A673 (cell line): ENCODE results near the gene NRP2.

Experiments used
- EZH2 ChIP-seq: fragments of 200-600 bp; sonication (generic); IDR thresholded peaks from 2 replicates; pipeline ENCODE4 v1.6.1; 2017; ENCODE audit warnings: borderline replicate concordance, low read depth, mild to moderate bottlenecking, mixed read lengths, antibody characterized with exemption, low read length; ENCODE audit not compliant: poor library complexity, severe bottlenecking
- TF ChIP-seq, protein P1 (sequence below): fragments of 300-800, 200-600 bp; sonication (generic); conservative IDR thresholded peaks from 2 replicates; pipeline ENCODE4 v1.5.1; 2017; ENCODE audit warnings: low read depth, mild to moderate bottlenecking, antibody characterized with exemption, low read length, moderate library complexity, mixed read lengths

DNA sequence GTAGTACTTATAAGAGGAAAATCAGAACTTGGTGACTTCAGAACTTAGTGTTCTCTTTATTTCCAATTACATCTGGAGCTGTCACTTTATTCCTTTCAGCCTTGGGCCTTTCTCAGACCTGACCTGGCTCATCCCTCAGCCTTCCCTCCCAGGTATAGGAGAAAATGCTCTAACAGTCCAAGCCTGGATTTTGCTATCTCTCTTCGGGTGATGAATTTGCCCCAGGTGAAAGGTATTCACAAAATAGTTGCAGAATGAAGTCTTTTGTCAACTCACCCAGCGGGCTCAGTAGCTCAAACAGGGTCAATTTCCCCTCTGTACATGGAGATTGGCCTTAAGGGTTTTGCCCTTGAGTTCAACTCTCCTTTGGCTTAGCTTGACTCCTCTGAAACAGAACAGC, 12.0 kb downstream of the NRP2 start:
- TF ChIP-seq, protein P1, sequence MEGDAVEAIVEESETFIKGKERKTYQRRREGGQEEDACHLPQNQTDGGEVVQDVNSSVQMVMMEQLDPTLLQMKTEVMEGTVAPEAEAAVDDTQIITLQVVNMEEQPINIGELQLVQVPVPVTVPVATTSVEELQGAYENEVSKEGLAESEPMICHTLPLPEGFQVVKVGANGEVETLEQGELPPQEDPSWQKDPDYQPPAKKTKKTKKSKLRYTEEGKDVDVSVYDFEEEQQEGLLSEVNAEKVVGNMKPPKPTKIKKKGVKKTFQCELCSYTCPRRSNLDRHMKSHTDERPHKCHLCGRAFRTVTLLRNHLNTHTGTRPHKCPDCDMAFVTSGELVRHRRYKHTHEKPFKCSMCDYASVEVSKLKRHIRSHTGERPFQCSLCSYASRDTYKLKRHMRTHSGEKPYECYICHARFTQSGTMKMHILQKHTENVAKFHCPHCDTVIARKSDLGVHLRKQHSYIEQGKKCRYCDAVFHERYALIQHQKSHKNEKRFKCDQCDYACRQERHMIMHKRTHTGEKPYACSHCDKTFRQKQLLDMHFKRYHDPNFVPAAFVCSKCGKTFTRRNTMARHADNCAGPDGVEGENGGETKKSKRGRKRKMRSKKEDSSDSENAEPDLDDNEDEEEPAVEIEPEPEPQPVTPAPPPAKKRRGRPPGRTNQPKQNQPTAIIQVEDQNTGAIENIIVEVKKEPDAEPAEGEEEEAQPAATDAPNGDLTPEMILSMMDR: no peak
- no peak for TF ChIP-seq EZH2
